Peyer's patch (tissue), 4 donors: ENCODE data around the gene KLRB1. TPM values are rescaled to one million over a fixed set of nuclear protein-coding genes. Genes with fewer than 3 reads are reported as not detected.
"Not testable (repeated sequence)": the region's sequence is repeated elsewhere in the genome, so short reads cannot be mapped to it uniquely, and the experiment has no call there.

ENCODE experiments used
- DNase-seq, 3 donors: peaks; one replicate each; pipeline ENCODE4 v3.0.0-alpha.2; 2017 to 2019
- H3K27ac ChIP-seq, 4 donors: fragments of 200-600 bp; sonication (generic); one replicate each; pipeline ENCODE4 v1.5.1; 2016 to 2019
- H3K27me3 ChIP-seq, 2 donors: fragments of 200-600 bp; sonication (generic); one replicate each; pipeline ENCODE4 v1.5.1; 2019
- H3K36me3 ChIP-seq, 3 donors: fragments of 200-600 bp; sonication (generic); one replicate each; pipeline ENCODE4 v1.5.1; 2016 to 2019
- H3K4me1 ChIP-seq, 4 donors: fragments of 200-600 bp; sonication (generic); one replicate each; pipeline ENCODE4 v1.5.1; 2016 to 2019
- H3K4me3 ChIP-seq, 4 donors: fragments of 200-600 bp; sonication (generic); 1 replicate in 3 of 4; 2 replicates in 1 of 4; pipeline ENCODE4 v1.5.1; 2016 to 2019; ENCODE audit warnings: mild to moderate bottlenecking in 1 of 4
- H3K9me3 ChIP-seq, 4 donors: fragments of 200-600 bp; sonication (generic); one replicate each; pipeline ENCODE4 v1.5.1; 2016 to 2019; ENCODE audit warnings: mild to moderate bottlenecking in 1 of 4
- POLR2A ChIP-seq, 2 donors: fragments of 450-650 bp; IDR thresholded peaks; one replicate each; pipeline ENCODE4 v1.5.1; 2017; ENCODE audit warnings: antibody characterized with exemption in 2 of 2, mild to moderate bottlenecking in 2 of 2, moderate library complexity in 2 of 2
- total RNA-seq, 4 donors: library from RNA; depleted of rRNA; stranded (reverse); fragments of >200 nt; gene quantifications; one replicate each; pipeline ENCODE4 v1.1.0, GENCODE V29; 2016
- TF ChIP-seq, protein P1 (sequence below), 6 experiments: fragments of 450-650 bp in 4 of 6; fragments of 200-600 bp in 2 of 6; sonication (generic) in 1 of 6; IDR thresholded peaks; one replicate each; pipeline ENCODE4 v1.5.1; 2017 to 2019; ENCODE audit warnings: antibody characterized with exemption in 6 of 6, mild to moderate bottlenecking in 3 of 6, moderate library complexity in 1 of 6

KLRB1 gene
- total RNA-seq, 4 donors from 2014 or later = 1.1 to 6.3 (median 3.9) TPM; not detected in 1

DNA sequence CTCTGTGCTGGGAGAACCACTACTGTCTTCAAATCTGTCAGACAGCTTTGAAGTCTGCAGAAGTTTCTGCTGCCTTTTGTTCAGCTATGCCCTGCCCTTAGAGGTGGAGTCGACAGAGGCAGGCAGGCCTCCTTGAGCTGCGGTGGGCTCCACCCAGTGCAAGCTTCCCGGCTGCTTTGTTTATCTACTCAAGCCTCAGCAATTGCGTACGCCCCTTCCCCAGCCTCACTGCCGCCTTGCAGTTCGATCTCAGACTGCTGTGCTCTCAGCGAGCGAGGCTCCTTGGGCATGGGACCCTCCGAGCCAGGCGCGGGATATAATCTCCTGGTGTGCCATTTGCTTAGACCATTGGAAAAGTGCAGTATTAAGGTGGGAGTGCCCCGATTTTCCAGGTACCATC is 25.1 kb upstream of the KLRB1 start:
- no peaks in the 10 kb centered on the region for H3K27me3 ChIP-seq
- H3K4me3 ChIP-seq = no peak overlapping the region
- no peak overlapping the region for H3K27ac ChIP-seq
- no peaks in the 10 kb centered on the region for H3K36me3 ChIP-seq
- TF ChIP-seq, protein P1, sequence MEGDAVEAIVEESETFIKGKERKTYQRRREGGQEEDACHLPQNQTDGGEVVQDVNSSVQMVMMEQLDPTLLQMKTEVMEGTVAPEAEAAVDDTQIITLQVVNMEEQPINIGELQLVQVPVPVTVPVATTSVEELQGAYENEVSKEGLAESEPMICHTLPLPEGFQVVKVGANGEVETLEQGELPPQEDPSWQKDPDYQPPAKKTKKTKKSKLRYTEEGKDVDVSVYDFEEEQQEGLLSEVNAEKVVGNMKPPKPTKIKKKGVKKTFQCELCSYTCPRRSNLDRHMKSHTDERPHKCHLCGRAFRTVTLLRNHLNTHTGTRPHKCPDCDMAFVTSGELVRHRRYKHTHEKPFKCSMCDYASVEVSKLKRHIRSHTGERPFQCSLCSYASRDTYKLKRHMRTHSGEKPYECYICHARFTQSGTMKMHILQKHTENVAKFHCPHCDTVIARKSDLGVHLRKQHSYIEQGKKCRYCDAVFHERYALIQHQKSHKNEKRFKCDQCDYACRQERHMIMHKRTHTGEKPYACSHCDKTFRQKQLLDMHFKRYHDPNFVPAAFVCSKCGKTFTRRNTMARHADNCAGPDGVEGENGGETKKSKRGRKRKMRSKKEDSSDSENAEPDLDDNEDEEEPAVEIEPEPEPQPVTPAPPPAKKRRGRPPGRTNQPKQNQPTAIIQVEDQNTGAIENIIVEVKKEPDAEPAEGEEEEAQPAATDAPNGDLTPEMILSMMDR (IDR thresholded peaks at IDR 0.05) = no peak
- TF ChIP-seq POLR2A (IDR thresholded peaks at IDR 0.05) = no peak
- peaks cover 0 to 4% (median 0%) of the 10 kb centered on the region in 4 donors for H3K4me1 ChIP-seq
- no peaks in the 10 kb centered on the region for H3K9me3 ChIP-seq
- no peak for DNase-seq

- no peaks in the 10 kb centered on the region for H3K9me3 ChIP-seq
- H3K4me1 ChIP-seq = no peaks in the 10 kb centered on the region
- H3K27me3 ChIP-seq = no peaks in the 10 kb centered on the region
- no peak overlapping the region for H3K27ac ChIP-seq
- TF ChIP-seq POLR2A (IDR thresholded peaks at IDR 0.05) = no peak
- TF ChIP-seq, protein P1 (IDR thresholded peaks at IDR 0.05) = no peak
- H3K36me3 ChIP-seq = no peaks in the 10 kb centered on the region
- no peak for DNase-seq
- no peak overlapping the region for H3K4me3 ChIP-seq
These were observed 19.1 kb upstream of the KLRB1 start for GRCh38 chr12:9626821-9627220.

GRCh38 chr12:9626291-9626690 is 18.6 kb upstream of the KLRB1 start:
- no peaks in the 10 kb centered on the region for H3K27me3 ChIP-seq
- H3K36me3 ChIP-seq = no peaks in the 10 kb centered on the region
- H3K9me3 ChIP-seq = no peaks in the 10 kb centered on the region
- no peak overlapping the region for H3K4me3 ChIP-seq
- H3K4me1 ChIP-seq = no peaks in the 10 kb centered on the region
- DNase-seq = no peak
- no peak overlapping the region for H3K27ac ChIP-seq
- no peak for TF ChIP-seq POLR2A (IDR thresholded peaks at IDR 0.05)
- TF ChIP-seq, protein P1 (IDR thresholded peaks at IDR 0.05) = no peak

DNA sequence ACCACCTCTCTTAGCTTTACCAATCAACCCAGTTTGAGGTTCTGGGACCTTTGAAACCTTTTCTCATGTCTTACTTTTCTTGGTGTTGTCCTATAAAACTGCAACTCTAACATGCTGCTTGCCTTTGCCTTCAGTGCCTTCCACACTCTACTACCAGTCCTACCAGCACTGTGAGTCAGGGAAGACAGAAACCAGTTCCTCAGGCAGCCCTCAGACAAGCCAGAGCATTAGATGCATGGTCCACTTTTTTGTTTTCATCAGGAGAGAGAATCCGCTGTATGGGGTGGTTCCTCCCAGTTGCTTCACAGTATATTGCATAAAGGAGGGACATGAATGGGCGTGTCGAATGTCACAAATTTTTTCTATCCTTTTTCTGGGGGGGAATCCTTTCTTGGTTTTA is 17.3 kb upstream of the KLRB1 start:
- Histone ChIP-seq H3K4me3 (no peak overlapping the region), H3K27ac (no peak overlapping the region), H3K27me3 (no peaks in the 10 kb centered on the region), H3K4me1 (no peaks in the 10 kb centered on the region), H3K9me3 (no peaks in the 10 kb centered on the region), H3K36me3 (no peaks in the 10 kb centered on the region)
- DNase-seq = no peak
- TF ChIP-seq, protein P1 (IDR thresholded peaks at IDR 0.05) = no peak
- TF ChIP-seq POLR2A (IDR thresholded peaks at IDR 0.05) = no peak

- Histone ChIP-seq H3K4me3 (no peak overlapping the region), H3K36me3 (no peaks in the 10 kb centered on the region), H3K27me3 (no peaks in the 10 kb centered on the region), H3K9me3 (no peaks in the 10 kb centered on the region), H3K4me1 (no peaks in the 10 kb centered on the region), H3K27ac (no peak overlapping the region)
- no peak for DNase-seq
- no peak for TF ChIP-seq POLR2A (IDR thresholded peaks at IDR 0.05)
- TF ChIP-seq, protein P1 (IDR thresholded peaks at IDR 0.05) = no peak
These were observed 11.9 kb upstream of the KLRB1 start for GRCh38 chr12:9619411-9620179.

- not testable (repeated sequence) for H3K4me3 ChIP-seq, H3K9me3 ChIP-seq, H3K36me3 ChIP-seq, DNase-seq, H3K27me3 ChIP-seq, H3K27ac ChIP-seq, H3K4me1 ChIP-seq
These were observed 11.2 kb upstream of the KLRB1 start for GRCh38 chr12:9618906-9619305.
